Stimulated activated CD8-positive, alpha-beta memory T cell treated with anti-CD3 and anti-CD28 coated beads, Interleukin-15, amount 100 ng/mL, for 48 hours (primary cell): ENCODE results near the gene MORN4.
A peak's percentile ranks its signal among the peaks of the same experiment; 100 is the strongest.
"Not testable (repeated sequence)": the region's sequence is repeated elsewhere in the genome, so short reads cannot be mapped to it uniquely, and the experiment has no call there.

Experiments
- DNase-seq, 2 donors: peaks; one replicate each; pipeline ENCODE4 v3.0.0-alpha.2; 2020; ENCODE audit warnings: low read depth in 2 of 2

The MORN4 gene

DNA sequence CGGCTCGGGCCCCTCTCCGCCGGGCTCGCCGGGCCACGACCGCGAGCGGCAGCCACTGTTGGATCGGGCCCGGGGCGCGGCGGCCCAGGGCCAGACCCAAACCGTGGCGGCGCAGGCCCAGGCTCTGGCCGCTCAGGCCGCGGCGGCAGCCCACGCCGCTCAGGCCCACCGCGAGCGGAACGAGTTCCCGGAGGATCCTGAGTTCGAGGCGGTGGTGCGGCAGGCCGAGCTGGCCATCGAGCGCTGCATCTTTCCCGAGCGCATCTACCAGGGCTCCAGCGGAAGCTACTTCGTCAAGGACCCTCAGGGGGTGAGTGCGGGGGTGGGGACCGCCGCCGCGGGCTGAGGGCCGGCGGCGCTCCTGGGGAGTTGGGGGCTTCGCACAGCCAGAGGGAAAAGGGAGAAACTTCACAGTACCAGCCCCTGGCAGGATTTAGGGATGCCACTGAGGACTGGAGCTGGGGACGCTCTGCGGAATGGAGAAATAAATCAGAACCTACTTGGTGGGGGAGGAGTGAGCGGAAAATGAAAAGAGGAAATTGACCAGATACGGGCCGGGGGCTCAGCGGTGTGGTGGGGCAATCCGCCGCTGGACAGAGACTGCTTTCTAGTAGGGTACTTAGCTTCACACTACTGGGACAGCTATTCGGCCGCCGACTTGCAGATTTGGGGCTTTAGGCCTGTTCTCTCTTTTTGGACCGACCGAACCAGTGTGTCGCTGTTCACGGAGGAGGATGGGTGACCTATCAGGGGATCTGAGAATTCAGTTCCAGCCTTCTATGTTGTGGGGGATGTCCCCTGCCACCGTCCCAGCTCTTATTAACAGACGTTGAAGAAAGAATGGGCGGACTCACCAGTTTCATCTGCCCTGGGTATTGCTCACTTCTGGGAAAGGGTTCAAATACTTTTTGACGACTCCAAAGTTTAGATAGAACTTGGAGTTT, 7.8 kb upstream of the MORN4 start:
- no peak for DNase-seq

DNA sequence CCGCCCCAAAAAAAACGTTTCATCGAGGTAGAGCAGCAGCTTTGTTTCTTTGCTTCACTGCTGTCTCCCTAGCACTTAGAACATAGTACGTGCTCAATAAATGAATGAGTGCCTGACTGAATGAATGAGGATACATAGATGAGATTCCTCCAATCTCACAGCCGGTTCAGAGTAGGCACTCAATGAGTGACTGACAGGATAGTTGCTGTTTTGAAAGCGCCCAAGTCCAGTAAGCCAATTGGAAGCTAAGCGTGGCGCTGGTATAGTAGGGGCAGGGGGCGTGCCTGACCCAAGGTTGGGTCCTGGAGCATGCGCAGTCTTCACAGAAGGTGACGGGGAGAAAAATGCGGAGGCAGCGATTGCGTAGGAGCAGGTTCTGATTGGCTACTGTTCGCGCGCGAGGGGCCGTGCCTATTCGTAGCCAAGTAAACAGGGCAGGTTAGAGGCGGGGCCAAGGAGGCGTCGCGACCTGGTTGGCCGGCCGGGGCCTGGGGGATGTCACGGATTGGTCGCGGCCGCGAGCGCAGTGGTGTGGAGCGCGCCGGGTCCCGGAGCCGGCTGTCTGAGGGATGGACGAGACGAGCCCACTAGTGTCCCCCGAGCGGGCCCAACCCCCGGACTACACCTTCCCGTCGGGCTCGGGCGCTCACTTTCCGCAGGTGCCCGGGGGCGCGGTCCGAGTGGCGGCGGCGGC, 7.0 kb upstream of the MORN4 start, which contains the start of gene PI4K2A:
PI4K2A (plus strand) TSS at position 498 of the 694 bp plus-strand sequence; CDS start at position 570, 72 bp downstream.
- DNase-seq, result peak; percentile 99

DNA sequence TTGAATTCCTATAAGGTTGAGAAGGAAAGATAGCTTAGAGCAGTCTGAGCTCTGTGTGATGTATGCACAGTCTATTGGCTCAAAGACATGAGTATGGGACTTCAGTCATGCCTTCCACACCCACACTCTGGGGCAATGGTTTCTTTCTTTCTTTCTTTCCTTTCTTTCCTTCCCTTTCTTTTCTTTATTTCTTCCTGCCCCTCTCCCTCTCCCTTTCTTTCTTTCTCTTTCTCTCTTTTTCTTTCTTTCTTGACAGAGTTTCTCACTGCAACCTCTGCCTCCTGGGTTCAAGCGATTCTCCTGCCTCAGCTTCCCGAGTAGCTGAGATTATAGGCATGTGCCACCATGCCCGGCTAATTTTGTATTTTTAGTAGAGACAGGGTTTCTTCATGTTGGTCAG, 5.8 kb upstream of the MORN4 start:
- DNase-seq, result not testable (repeated sequence)

DNA sequence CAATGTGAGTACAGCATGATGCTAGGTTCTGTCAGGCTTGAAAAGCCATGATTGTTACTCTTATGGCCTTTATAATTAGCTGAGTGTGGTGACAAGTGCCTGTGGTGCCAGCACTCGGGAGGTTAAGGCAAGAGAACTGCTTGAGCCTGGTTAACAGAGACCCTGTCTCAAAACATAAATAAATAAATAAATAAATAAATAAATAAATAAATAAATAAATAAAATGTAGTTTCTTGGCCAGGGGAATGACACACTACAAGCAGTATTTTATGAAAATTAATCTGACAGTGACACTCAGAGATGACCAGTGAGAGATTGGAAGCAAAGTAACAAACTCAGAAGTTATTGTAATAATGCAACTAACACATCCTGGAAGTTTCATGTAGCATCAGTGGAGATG, 2.3 kb upstream of the MORN4 start:
- DNase-seq, result no peak

DNA sequence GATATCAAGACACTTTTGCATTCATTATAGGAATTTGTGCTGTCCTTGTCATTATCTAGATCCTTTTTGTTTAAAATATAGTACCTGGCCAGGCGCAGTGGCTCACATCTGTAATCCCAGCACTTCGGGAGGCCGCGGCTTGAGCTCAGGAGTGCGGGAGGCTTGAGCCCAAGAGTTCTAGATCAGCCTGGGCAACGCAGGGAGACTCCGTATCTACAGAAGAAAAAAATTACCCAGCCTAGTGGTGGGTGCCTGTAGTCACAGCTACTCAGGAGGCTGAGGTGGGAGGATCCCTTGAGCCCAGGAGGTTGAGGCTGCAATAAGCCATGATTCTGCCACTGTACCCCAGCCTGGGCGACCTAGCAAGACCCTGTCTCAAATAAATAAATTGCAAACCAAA, 621 bp upstream of the MORN4 start:
- DNase-seq, result no peak

DNA sequence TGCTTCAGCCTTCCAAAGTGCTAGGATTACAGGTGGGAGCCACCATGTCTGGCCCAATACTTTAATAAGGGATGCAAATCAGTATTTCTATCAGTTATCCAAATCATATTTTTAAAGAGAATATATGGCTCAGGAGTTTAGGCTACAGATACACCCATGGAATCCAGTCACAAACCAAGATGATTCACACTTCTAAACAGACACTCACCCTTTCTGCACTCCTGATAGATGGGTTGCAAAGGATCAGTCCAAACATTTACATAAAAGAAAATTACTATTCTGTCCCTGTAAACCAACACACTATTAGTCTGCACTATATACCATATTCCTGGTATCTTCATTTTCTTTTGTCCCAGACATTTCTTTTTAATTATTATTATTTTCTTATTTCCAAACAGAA, 2.2 kb downstream of the MORN4 start:
- DNase-seq, result no peak

DNA sequence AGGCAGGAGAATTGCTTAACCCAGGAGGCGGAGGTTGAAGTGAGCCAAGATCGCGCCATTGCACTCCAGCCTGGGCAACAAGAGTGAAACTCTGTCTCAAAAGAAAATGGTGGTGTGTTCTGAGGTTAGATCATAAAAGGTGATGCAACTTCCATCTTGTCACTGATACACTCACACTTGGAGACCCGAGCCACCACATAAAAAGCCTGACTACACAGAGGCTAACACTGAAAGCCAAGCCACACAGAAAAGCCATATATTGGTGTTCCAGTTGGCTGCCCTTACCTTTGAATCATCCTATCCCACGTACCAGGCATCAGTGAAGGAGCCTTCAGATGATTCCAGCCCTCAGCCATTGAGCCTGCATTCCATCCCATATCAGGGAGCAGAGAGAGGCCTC, 4.0 kb downstream of the MORN4 start:
- no peak for DNase-seq

DNA sequence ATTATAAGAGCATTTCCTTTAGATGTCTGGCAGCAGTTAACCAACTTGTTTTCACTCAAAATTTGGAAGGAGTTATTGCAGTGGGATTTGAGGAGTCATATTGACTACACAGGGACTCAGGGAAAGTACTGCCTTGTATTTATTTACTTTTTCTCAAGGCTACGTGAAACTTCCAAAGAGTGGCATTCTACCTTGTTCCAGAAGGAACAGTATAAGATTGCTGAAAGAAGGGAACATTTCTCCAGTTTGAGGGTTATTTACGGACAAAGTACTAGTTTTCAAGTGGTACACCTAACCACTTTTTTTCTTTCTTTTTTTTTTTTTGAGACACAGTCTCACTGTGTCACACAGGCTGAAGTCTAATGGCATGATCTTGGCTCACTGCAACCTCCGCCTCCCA, 5.1 kb downstream of the MORN4 start:
- no peak for DNase-seq

DNA sequence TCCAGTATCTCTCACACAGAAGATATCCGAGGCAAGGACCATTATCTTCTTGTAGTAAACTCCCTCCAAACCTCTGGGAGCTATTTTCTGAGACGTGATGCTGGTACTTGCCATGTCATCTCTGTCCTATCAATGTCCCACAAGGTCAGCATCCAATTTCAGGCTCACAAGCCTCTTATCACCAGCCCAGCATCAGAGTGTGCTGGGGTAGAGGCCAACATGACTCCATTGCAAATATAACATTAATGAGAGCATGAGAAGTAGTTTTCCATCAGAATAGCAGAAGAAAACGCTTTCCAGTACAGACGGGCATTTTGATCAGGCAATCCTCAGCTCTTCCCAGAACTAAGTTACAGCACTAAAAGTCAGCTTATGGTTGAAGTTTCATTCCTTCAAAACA, 5.6 kb downstream of the MORN4 start:
- DNase-seq, result no peak

DNA sequence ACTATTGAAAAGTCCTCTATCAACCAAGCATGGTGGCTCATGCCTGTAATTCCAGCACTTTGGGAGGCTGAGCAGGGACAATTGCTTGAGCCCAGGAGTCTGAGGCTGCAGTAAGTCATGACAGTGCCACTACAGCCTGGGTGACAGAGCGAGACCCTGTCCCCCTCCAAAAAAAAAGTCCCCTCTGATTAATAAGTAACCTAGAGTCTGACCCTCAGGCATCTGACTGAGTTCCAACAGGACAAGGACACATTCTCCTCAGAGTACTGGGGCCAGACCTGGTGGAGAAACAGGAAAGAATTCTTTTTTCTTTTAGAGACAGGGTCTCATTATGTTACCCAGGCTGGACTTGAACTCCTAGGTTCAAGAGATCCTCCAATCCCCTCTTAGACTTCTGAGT, 10.0 kb downstream of the MORN4 start:
- DNase-seq, result no peak

DNA sequence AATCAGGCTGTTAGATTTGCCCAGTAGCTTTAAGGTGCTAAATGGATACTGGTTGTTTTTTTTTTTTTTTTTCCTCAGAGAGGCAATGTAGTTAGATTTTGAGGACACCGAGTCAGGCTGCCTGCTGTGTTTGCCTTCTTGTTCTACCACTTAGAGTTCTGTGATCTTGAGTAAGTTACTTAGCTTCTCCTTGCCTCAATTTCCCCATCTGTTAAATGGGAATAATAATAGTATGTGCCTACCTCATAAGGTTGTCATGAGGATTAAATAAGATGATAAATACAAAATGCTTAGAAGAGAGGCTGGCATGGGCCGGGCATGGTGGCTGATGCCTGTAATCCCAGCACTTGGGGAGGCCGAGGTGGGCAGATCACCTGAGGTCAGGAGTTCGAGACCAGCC, 14.6 kb downstream of the MORN4 start:
- DNase-seq, result no peak

DNA sequence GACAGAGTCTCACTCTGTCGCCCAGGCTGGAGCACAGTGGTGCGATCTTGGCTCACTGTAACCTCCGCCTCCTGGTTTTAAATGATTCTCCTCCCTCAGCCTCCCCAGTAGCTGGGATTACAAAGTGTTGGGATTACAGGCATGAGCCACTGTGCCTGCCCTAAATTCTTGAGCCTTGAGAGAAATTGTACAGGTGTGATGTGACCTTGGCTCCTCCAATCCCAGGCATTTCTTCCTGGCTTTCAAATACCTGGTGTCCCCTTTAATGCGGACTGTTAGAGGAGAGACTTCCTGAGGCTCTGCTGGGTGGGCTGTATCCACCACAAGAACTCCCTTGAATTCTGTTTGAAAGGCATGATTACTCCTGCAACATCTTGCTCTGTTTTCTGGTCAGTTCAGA, 15.0 kb downstream of the MORN4 start:
- DNase-seq, result no peak

DNA sequence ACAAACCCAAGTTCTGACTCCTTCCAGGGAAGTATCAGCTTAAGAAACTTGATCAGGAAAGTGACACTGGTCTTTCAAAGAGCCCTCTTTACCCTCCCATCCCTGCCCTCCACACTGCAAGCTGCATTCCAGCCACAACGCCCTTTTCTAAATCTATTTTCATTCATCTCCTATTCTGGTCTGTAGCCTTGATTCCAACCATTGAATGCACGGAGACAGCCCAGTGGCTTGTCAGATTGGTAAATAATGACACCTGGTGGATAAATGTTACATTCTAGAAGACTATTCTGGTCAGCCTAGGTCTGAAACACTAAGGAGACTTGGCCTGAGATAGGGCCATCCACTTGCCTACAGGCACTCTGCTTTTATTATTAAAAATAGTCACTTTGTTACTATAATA, 20.9 kb downstream of the MORN4 start:
- no peak for DNase-seq

DNA sequence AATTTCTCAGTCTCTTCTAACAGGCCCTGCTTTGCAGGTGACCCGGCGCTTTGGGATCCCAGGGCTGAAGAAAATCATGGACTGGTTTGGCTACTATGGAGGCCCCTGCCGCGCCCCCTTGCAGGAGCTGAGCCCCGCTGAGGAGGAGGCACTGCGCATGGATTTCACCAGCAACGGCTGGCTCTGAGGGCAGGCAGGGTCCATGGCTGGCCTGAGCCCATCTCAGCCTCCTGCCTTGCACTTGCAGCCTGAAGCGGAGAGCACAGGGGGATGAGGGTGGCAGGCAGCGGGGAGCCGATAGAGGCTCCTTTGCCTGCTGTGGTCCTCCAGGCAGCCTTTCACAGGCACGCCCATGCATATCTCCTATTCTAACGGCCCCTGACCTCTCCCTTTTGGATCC, 21.8 kb downstream of the MORN4 start:
- DNase-seq, result no peak

DNA sequence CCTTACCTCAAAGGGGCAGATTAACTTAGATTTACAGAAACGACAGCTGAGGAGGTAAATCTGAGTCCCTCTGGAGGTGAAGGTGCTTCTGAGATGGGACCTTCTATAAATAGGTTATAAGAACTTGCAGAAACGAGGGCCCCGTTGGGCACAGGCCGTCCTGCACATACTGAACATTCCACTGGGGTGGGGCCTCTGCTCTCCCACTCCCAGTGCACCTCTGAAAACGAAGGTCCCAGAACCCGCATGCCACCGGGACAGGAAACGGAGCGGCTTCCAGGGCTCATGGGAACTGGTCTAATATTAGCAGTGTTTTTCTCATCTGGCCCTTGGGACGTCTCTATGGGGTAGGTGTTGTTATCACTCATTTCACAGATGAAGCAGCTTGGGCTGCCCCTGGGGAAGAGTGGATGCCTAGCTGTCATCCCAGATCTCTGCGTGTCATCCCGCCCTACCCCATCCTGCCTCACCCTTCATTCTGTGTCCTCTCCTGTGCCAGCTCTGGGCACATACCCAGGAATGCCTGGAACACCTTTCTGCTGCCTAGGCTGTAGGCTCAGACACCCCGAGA, 24.2 kb downstream of the MORN4 start:
- no peak for DNase-seq

DNA sequence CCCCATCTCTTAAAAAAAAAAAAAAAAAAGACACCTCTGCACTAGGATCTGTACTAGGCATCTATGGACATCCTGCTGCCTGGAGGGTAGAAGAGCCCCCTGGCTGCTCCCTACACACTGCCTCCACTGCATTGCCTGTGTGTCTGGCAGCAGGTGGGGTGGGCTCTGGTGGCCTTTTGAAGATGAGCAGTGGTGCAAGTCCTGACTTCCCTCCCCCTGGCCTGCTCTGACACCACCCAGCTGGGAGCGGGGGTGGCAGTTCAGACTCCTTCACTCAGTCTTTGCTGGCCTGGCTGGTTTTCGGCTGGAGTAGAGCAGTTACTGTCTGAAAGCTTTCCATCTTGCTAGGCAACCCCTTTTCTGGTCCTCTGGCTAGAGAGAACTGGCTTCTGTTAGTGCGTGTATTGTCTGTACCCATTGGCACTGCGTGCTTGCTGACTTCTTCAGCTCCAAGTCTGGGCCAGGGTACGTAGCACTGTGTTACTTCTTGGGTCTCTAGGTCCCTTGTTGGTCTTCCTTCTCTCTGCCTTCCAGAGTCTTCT, 26.1 kb downstream of the MORN4 start:
- no peak for DNase-seq

DNA sequence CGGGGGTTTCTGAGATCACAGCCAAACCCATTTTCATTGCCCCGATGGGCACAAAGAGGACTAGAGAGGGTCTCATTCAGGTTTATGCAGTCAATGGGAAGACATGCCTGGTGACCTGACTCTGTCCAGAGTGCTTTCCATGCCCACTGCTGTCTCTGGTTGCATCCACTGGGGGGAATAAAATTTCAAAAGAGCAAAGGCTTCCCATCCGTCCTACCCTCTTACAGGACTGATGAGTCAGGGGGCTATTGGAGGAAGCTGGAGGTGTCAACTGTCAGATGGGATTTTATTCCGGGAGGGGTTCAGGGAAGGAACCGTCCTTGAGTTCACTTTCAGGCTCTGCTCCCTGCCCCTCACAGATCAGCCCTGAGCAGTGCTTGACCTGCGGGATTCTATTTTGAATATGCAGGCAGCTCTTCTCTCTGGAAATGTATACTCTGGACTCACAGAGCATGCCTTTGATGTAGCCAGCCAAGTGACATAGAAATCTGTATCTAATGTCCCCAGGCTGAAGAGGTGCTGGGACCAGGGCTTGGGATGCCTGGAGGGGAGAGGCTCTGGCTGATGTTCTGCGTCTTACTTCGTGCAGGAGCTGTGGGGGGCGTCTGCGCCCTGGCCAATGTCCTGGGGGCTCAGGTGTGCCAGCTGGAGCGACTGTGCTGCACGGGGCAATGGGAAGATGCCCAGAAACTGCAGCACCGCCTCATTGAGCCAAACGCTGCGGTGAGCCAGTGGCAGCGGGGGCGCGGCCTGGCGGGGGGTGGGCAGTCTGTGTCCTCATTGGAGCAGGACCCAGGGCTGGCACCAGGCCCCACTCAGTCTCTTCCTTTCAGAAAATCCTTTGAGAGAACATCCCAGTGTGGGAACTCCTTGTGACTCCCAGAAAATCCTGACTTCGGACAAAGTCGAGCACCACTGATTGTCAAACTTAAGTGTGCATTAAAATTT, 31.8 kb downstream of the MORN4 start:
- no peak for DNase-seq

DNA sequence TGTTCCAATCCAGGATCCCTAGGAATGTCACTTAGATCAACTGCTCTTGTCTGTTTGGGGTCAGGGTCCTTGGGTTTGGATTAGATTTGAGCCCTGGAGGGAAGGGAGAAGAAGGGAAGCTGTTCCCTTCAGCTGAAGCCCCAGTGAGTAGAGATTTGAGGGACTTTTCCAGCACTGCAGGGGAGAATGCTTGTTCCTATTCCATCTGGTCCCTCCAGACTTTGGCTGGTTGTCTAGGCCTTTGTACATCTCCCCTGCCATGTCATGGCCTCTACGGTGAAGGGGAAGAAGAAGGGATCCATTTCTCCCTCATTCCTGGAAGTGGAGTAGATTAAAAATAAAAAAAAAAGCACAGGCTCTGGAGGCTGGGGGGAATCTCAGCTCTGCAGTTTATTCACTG, 32.7 kb downstream of the MORN4 start:
- no peak for DNase-seq

DNA sequence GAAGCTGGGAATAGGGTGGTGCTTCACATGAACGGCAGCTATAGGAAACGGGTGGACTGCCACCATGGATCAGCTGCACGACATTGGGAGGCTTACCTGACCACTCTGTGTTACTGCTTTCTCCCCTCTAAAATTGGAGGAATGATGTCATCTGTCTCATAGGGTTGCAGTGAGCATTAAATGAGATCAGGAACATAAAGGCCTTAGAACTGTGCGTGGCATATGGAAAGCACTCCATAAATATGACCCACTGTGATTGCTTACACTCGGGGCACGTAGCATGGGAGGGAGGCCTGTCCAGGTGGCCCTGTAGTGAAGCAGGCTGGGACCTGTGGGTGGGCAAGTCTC, 34.1 kb downstream of the MORN4 start:
- no peak for DNase-seq

DNA sequence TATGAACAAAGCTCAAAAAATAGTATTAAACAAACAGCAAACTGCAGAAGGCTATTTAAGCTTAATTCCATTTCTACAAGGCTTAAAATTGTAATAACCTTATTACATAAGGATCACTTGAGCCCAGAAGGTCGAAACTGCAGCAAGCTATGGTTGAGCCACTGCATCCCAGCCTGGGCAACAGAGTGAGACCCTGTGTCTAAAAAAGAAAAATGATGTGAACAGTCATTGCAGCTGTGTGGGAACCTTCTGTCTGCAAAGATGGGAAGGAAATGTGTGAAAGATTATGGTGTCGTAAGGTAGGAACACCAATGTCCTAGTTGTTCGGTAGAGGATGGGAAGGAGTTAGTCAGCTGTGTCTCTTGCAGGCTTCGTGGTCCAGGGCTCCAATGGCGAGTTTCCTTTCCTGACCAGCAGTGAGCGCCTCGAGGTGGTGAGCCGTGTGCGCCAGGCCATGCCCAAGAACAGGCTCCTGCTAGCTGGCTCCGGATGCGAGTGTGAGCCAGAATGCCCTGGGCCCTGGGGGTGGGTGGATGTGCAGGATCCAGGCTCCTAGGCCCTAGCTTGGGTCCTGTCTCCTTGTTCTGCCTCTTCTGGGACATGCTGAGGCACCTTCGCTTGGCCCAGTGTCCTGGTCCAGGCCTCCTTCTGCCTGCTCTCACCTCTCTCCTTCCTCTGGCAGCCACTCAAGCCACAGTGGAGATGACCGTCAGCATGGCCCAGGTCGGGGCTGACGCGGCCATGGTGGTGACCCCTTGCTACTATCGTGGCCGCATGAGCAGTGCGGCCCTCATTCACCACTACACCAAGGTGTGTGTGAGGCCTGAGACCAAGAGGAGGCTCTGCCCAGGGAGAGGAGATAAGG, 34.7 kb downstream of the MORN4 start:
- no peak for DNase-seq

DNA sequence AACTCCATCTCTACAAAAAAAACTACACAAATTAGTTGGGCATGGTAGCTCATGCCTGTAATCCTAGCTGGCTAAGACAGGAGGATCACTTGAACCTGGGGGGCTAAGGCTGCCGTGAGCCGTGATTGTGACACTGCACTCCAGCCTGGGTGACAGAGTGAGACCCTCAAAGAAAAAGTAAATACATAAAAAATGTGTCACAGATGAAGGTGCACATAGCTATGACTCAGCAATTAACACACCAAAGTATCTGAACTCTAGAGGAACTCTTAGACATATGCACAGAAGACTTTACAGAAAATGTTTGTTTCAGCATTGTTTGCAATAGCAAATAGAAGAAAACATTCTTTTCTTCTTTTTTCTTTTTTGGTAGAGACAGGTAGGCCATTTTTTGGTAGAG, 35.5 kb downstream of the MORN4 start:
- DNase-seq, result no peak
